NCI-H2227 (cell line): ENCODE data around the gene EYA4.

Experiments
- DNase-seq: peaks from one replicate; lab custom pipeline; 2025; ENCODE audit not compliant: unreplicated experiment; lab: John Stamatoyannopoulos, UW

The EYA4 gene

DNA sequence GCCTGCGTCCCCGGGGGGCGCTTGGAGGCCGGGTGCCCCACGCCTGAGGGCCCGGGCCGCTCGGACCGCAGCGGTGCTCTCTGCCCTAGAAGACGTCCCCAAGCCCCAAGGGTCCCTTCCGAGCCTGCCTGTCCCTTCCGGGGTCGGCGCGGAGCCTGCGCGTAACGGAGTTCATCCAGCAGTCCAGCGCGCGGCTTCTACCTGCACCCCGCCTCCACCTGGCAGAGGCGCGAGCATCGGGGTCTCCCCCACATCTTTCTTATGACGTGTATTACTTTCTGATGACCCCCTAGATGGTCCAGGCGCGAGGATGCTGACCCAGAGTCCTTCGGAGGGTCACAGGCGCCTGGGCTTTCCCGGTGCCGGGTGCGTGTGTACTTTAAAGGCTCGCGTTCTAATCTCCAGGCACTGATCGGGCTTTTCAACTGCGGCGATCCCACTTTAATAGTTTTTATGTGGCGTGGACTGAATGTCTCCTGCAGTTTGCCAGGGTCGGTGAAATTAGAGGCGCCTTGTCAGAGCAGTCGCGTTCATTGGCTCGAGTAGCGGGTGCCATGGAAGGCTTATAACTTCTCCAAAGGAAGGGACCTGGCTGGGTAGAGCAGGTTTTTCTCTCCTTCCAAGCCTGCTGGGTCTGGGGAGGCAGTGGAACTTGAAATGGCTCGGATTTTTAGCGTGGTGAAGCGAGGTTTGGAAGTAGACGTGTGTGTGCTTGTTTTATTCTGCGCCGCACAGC, 912 bp downstream of the EYA4 start:
- no peak for DNase-seq

DNA sequence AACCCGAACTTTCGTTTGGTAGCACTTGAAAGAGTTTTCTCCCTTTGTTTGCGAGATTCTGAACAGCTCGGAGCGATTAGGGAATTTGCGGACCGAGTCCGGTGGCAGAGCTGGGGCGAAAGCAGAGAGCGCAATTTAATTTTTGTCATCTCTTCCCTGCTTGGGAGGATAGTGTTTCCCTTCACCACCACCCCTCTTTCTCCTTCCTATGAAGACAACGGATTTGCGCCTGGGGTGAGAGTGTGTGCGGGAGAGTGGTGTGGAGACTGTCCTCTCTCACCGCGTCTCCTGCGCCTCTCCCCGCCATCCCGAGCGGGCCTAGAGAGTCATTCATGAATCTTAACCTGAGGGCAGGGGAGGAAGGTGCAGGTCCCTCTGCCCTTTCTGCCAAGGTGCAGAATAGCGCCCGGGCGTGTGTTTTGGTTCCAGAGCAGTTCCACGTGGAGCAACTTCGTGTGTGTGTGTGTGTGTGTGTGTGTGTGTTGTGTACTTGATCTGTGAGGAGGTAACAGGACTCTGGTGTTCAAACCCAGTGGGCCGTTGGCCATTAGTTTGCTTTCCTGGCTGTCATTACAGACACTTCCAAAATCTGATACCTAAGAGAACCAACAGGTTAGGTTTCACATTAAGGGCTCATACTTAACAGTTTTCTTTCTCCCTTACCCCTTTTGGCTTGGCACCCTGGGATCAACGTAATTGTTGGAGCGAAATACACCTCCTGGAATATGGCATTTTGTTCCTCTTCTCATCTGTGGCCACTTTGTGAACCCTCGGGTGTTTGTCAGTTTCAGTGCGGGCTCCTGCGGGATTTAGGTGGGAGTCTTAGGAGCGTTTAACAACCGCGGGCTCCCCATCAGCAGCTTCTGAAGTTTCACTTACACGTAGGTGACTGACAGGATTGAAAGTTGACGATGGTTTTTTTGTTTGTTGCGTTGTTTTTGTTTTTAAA, 1.8 kb downstream of the EYA4 start:
- DNase-seq, result no peak

DNA sequence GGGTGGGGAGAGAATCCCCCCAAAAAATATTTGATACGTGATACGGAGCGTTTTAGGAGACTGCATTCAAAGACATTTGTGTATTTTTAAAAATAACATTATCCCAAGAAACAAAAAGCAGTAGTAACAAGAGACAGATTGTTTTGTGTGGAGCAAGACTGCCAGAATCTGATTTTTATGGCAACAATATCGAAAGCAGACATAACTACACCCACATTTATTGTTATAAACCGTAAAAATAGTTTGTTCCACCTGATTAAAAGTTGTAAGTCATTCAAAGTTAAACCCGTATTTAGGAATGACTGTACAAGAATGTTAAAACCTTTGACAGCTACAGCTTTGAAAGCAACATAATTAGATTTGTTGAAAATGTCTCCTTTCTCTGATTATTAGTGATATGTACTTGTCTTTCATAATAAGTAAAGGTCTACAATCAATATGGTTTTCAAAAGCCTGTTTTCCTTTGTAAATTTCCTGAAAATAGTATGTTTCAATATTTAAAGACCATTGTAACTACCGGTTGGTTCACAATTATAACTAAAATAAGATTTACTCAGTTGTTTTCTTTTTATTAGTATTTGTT, 2.7 kb downstream of the EYA4 start:
- DNase-seq, result no peak

DNA sequence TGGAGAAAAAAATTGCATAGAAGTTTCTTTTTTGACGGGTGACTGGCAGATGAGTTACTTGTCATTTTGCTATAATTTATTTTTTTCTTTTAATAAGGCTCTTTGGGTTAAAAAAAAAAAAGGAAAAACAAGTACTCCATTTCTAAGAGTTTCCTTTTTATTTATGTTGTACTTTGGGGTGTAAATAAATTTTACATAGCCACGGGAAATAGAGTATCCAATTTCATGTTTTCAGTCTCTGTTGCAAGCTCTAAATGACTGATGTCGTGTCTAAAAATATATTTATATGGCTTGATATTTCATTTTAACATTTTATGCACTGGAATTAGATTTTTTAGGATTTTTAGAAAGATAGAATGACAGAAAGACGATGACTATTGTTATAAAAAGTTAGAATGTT, 3.4 kb downstream of the EYA4 start:
- DNase-seq, result no peak

DNA sequence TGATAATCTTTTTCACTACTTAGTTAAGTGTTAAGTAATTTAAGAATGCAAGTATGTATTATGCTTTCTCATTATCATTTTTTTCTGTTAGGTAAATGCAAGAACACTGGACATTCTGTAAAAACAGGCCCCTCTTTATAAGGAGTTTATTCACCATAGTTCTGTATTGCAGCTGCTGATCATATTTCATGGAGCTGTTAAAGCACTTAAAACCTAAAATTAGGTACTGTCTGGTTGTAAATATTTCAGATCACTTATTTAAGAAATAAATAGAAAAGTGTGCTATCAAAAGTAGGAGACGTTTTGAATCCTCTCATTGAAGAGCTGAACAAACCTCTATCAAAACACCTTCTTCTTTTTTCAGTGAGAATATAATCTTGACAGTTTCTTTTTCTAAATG, 3.9 kb downstream of the EYA4 start:
- DNase-seq, result no peak

DNA sequence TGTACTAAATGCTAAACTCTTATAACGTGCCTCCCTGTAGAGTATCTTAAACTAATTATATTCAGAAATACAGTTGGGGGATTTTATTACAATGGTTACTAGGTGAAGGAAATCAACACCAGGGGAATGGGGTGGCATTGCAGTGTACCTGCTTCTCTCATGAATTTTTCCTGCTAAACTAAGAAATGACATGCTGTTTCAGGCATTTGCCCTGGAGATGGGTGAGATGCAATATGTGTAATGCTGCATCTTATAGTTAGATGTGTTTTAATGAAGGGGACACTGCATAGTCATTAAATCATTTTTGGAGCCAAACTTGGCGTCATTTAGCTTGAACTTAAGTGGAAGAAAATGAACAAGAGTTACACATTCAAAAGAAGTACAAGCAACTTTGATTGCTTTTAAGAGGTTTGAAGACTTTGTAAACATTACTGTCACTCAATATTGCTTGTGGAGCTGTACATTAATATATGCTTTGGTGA, 4.3 kb downstream of the EYA4 start:
- DNase-seq, result no peak

DNA sequence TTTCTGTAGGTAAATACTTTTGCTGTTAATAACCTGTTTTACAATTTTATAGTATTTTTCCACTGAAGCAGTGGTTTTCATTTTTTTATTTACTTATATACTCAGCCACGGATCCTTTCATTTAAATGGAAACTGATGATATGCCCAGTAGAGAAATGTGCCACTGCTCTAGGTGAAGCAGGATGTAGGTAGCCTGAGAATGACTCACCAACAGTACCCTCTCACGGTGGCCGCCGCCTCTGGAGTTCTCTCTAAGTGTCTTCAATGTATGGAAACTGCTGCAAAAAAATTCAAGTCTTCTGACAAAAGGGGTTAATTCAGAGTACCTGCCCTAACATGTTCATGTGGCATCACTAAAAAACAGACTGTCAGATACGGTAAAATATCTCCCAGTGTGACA, 6.4 kb downstream of the EYA4 start:
- no peak for DNase-seq

DNA sequence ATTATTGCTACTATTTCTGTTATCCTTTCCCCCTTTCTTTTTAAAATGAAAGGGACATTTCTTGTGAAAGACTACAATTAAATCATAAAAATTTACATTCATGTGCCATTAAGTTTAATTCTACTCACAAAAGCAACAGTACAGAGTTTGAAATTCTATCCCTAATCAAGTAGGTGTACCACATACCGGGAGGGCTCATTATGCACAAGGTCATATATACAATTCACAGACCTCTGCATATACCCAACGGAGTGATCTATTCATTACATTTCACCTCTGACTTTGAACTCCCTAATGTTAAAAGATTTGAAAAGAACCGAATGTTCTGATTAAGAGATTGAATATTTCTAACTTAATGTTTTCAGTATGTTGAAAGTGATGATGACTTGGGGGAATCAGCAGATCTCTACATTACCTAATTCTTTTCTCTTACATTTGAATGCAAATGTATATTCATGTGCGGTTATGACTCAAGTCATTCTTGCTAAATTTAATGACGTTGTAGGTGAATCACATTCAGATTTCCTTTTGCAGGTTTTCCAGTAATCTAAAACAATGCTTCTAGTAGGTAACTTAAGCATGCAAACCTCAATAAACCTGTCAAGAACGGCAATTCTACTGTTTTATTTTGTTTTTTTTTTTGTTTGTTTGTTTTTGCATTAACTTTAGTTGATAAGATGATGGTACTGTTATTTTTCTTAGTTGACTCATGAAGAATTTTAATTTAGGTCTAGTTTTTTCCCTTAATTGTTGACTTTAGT, 7.3 kb downstream of the EYA4 start:
- DNase-seq, result no peak

DNA sequence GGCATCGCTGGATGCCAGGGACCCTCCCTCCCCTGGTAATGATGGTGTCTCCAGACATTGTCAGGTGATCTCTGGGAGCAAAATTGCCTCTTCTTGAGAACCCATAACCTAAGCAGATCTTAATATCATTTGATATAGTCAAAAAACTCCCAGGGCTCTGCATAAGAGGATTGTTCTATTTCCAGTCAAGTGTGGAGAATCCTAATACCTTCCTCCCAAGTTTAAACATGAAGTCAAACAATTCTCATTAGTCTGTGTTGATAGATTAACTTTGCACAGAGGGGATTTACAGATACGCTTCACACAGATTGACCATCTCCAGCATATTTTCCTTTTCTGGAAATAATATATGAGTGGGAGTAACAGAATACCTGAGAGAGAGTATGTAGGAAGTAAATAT, 10.5 kb downstream of the EYA4 start:
- DNase-seq, result no peak

DNA sequence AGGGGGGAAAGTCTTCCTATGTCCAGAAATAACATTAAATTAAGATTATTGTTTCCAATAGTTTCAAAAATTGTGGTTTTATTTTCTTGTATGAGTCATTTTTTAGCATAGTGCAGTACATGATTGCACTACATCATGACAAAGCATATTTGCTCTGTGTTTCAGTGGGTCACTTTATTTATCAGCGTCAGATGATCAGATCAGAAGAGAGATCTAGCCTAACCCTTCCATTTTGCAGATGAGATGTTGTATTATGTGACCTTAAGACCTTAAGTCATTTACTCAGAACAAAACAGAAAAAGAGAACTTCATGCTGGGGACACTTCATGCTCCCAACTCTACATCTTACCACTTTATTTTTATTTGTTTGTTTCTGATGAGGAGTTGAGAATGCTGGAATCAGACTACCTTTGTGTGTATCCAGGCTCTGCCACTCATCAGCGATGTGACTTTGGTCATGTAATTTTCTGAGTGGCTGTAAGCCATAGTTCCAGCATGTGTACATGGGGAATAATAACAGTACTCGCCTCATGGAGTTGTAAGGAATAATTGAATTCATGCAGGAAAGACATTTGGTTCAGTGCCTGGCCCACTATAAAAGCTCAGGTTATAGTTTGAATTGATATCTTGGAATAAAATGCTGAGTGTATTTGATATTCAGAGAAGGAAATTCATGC, 13.5 kb downstream of the EYA4 start:
- DNase-seq, result no peak

DNA sequence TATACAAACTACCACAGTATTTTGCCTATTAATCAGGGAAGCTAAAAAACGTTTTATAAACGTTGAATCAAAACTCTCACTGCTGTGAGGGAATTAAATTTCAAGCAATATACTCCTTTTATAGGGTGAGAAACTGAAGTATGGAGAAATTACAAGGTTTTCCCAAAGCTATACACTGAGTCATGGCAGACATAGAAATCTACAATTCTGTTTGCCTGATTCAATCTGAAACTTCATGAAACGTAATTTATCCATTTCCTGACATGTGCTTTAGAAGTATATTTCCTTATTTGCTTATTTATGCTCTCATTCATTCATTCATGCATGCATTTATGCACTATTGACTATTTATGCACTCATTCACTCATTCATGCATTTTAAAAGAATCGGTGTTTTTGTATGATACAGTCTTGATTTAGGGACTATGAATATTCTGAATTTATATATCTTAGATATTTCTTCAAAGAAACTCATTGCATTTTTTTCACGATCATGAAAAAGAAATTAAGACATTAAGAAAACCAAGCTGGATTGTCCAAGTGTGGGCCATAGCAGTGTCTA, 16.5 kb downstream of the EYA4 start:
- DNase-seq, result no peak

DNA sequence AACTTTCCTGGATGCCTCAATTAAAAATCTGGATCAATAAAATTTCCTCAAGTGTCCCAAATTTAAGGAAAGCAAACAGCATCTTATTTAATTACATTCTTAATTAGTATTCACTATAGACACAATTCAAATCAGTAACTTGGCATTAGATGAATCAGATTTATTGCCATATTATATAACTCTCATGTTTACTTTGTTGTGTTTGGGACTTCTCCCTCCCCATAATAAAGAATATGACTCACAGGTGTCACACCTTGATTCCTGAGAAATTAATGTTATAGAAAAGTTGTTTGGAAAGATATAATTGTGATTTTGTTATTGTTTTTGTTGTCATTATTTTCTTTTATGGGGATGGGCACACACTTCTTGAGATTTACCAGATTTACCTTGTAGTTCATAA, 18.4 kb downstream of the EYA4 start:
- no peak for DNase-seq

DNA sequence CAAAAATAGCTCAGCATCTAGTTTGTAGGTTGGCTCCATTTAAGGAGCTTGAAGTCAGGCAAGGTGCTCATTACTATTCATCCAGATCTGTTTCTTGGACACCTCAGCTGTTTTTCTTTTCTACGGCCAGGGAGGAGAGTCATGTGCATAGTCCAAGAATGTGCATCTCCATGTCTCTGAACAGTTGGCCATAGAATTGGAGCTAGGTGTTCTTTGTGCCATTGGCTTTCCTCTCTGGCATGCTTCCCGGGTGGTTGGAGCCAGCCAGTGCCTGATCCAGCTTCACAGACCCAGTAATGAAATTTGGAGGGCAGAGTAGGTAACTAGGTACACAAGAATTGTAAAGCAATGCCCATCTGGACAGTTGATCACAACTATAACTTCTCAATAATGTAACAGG, 21.6 kb downstream of the EYA4 start:
- DNase-seq, result no peak

DNA sequence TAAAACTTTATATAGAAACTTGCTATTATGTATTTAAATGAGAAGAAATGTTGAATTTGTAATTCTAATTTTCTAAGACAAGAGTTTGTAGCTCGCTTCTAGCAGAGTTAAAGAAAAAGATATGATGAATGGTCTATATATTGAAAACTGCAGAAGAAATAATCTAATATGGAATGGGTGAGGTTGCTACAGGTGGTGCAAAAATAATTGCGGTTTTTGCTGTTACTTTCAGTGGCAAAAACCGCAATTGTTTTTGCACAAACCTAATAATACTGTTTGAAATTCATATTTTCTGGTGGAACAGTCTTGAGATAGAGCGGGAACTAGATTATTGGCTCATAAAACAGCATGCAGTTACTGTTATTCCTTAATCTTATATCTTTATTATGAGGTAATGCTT, 23.9 kb downstream of the EYA4 start:
- DNase-seq, result no peak

DNA sequence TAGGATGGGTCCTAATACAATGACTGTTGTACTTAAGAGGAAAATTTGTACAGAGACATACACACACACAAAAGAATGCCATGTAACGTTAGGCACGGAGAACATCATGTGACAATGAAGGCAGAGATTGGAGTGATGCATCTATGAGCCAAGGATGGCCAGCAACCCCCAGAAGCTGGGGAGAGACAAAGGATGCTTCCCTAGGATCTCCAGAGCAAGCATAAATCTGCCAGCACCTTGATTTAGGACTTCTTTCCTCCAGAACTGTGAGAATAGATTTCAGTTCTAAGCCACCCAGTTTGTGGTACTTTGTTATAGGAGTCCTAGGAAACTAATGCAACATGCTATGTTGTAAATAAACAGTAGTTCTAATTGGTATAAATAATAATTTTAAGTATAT, 25.0 kb downstream of the EYA4 start:
- DNase-seq, result no peak

DNA sequence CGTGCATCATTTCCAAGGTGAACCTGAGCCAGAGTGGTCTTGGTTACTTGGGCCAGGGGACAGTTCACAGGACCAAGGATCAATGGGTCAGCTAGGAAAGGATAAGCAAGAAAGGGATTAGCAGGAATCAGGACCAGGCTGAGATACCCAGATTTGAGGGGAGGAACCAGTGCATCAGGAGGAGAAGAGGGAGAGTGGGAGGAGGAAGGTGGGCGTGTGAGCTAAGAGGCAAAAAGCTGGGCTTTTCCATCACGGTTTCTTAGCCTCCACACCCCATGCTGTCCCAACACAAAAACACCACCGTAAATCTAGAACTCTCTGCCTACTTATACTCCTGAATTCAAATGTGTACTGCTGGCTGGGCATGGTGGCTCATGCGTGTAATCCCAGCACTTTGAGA, 27.5 kb downstream of the EYA4 start:
- DNase-seq, result no peak

DNA sequence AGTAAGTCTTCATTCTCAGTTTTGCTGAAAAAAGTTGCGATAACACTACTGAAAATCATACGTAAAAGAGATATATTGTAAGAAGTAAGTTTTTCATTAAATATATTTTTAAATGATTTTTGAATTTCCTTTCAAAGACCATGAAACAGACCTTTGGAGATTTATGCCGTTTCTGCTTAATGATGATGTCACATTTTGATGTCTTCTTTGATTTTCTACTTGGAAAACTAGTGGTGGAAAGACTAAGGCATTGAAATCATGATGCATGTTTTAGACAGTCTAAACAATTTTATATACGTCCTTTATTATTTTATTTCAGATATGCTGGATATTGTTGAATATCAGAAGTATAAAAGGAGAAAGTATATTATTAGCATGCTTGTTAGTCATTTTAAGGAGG, 33.7 kb downstream of the EYA4 start:
- no peak for DNase-seq

DNA sequence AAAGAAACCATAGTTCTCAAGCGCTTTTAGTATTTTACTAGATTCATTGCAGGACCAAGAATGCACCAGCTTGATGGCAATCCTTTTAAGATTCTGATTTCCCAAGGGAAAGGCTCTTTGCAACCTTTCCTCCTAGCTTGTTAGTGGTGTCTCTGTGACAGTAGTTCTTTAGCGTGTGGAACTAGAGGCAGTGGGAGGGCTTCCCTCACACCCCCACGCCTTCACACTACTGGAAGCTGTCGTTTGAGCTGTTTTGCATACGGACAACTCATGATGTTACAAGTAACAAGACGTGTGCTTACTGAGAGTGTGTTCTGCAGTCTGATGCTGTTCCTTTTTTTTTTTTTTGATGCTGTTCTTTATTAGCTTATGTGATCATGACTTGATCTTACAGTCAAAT, 34.1 kb downstream of the EYA4 start:
- DNase-seq, result no peak

DNA sequence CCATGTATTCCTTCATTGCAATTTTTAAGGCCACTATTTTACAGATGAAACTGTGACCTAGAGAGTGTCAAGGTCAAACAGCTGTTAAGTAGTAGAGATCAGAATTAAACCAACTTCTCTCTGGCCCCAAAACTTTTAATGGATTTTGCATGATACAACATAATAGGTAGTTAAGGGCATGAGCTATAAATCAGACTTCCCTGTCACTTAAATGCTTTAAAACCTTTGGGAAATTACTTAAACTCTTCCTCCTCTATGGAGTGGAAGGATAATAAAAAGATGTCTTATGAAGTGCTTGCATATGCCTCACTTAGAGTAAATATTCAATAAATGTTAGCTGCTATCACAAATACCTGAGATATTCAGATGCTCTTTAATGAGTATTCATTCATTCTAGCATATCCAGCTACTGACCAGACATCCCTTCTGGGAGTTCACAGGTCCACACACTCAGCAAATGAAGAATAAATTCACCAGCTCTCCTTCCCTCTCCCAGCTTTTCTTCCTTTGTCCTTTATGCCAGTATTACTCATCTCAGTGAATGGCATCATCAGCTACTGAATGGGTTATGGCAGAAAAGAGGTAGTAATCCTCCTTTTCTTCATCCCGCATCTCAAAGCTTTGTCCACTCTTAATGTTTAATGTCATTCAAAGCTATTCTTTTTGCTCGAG, 36.2 kb downstream of the EYA4 start:
- DNase-seq, result no peak
